ENCODE measurements around the gene ARFGAP1.

GRCh38 chr20:63293456-63293855 is 20.8 kb downstream of the ARFGAP1 start:
- no peak for TF ChIP-seq CTCF (conservative IDR thresholded peaks at IDR 0.05; ENCODE audit: low read depth in 2 of 2)
- TF ChIP-seq POLR2AphosphoS5 (IDR thresholded peaks at IDR 0.05; ENCODE audit: low read depth), result no peak
- no peak for TF ChIP-seq EZH2phosphoT487 (IDR thresholded peaks at IDR 0.05; ENCODE audit: unreplicated experiment)
- no peak for TF ChIP-seq EZH2 (IDR thresholded peaks at IDR 0.05; ENCODE audit: low read depth, unreplicated experiment)
- no peak for TF ChIP-seq STAT1 (IDR thresholded peaks at IDR 0.05; ENCODE audit: unreplicated experiment)
- TF ChIP-seq CREB1 (CRISPR knock-in tag; IDR thresholded peaks at IDR 0.05; ENCODE audit: low read depth), result no peak
